HG02870 (cell line): ENCODE measurements around the gene CCDC88C.
"Not testable (repeated sequence)": the region's sequence is repeated elsewhere in the genome, so short reads cannot be mapped to it uniquely, and the experiment has no call there.

Experiments used
- ATAC-seq: cut with Tn5 transposase; IDR thresholded peaks from one replicate; pipeline ENCODE4 v1.9.1; 2021; ENCODE audit warnings: mild to moderate bottlenecking, moderate library complexity; ENCODE audit not compliant: unreplicated experiment

Gene CCDC88C

DNA sequence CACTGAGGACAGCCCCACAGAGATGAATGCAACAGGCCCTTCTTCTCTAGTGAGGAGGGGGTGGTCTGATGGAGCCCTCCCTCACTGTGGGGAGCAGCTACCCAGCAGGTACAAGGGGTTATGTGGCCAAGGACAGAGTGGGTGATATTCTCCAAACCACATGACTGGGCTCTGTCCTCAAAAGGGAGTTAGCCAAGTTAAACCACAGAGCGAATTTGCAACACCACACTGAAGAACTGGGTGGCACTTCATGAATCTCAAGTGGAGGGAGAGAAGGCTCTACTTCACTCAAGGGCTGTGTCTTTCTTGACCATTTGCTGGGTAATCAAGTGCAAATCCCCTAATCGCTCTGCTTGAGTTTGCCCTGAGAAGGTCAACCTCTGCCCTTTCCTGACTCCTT, 185.6 kb downstream of the CCDC88C start:
- ATAC-seq, result no peak

DNA sequence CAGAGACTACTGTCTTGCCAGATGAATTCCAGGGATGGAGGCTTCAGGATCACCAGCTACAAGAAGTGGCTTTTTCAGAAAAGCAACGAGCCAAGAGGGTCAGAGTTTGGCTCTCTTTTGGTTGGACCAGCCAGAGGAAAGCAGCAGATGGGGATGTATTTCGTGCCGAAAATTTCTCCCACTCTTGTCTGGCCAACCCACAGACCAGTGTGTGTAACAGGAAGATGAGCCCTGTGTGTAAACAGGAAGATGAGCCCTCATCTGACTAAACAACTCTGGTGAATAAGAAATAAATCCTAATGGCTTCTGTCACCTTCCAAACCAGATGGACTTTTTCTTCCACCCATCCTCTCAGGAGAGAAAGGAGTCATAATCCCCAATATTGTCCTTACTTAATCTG, 186.2 kb downstream of the CCDC88C start:
- no peak for ATAC-seq

DNA sequence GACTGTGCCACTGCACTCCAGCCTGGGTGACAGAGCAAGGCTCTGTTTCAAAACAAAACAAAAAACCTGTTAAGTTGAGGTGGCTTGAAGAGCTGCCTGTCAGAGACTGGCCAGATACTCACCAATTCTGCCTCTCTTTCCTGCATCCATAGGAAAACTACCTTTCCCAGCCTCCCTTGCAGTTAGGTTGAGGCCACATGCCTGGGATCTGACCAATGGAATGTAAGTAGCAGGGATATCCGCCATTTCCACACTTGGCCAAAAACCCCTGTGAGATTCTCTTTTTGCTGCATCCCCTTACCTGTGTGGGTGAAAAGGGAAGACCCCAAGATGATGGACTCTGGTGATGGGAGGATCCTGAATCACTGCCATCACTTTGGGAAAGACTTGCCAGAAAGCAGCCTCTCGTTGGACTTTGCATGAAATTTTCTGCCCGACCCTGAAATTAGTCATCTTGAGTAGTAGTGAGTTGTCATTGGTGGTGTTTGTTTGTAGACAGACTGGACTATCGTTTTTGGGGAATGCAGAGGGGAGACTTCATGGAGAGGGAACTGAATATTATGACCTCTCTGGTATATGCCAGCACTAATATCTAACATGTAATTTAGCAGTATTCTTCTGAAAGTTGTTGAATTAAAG, 187.1 kb downstream of the CCDC88C start:
- ATAC-seq, result no peak

DNA sequence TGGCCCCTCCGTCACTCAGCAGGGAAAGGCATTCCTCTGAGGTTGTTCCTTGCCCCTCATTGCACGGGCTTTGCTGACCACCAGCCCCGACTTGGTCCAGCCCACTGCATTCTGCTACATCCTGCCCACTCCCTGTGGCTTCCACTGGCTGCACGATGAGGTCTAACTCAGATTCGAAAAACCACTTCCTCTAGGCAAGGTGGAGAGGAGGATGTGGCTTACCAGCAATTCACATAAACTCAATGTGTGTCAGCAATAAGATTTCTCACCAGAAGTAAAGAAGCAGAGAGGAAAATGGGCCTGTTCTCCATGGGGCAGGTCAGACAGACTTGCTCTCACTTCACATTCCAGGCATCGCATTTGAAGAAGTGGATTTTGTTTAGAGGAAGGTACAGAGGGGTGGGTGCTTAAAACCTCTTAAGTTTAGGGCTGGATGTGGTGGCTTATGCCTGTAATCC, 187.8 kb downstream of the CCDC88C start:
- peak; percentile 61 for ATAC-seq

DNA sequence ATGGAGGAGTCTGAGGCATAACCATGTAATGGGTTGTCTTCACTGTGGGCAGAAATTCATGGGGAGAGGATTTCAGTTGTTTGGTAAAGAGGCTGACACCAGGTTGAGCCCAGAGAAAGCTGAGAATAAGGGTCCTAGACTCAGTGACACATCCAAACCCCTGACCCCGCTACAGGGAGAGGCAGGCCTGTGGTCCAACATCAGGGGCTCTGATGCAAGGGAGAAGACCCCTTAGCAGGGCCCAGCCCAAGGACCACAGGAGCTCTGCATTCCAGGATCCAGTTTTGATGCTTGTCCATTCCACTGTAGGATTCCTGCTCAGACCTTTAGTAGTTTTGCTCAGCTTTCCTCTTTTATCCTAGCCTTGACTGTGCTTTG, 188.6 kb downstream of the CCDC88C start:
- ATAC-seq, result no peak

- peak; percentile 86 for ATAC-seq
Observed at GRCh38 chr14:91228112-91229004, 189.3 kb downstream of the CCDC88C start.

GRCh38 chr14:91227183-91227628, 190.4 kb downstream of the CCDC88C start:
- no peak for ATAC-seq

GRCh38 chr14:91226360-91226759, 191.3 kb downstream of the CCDC88C start:
- not testable (repeated sequence) for ATAC-seq

DNA sequence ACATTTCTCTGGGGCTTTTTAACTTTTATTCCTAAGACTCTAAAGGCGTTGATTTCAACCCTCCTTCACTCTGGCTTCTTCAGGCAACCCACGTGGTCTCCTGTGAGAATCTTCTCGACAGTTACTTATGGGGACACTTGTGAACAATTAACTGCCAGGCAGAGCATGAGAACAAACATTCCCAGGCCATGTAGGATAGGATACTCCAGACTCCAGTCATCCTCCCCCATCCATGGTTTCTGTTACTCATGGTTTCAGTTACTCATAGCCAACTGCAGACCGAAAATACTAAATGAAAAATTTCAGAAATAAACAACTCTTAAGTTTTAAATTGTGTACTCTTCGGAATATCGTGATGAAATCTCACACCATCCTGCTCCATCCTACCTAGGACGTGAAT, 192.6 kb downstream of the CCDC88C start:
- no peak for ATAC-seq

DNA sequence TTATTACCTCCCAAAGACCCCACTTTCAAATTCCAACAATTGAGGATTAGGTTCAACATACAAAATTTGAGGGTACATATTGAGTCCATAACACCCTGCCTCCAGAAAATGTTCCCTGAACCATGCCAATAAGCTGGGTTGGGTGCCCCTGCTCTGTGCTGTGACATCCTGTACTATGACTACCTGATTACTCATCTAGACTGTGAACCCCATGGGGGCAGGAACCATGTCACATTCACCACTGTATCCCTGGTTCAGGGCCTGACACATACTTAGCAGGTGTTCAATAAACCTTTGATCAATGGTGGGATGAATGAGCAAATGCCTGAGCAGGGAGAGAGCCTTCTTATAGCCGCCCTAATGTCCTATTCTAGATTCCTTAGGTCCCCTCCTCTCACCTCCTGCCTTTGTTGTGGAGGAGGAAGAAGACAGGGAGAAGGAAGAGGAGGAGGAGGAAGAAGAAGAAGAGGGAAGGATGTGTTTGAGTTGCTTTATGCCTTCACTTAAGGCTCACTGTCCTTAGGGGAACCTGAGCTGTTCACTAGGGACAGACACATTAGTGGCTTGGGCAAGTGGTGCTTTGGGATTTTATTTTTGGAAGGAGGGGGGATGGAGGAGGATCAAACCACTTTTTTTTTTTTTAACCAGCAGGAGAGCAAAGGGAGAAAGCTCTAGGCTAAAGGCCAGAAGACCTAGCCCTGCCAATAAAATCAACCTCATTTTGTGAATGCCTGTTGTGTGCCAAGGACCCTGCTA, 194.4 kb downstream of the CCDC88C start:
- no peak for ATAC-seq
